Stimulated activated CD8-positive, alpha-beta memory T cell treated with anti-CD3 and anti-CD28 coated beads, Interleukin-15, amount 100 ng/mL, for 48 hours (primary cell): ENCODE measurements around the gene CFAP46.
"Not testable (repeated sequence)": the region's sequence is repeated elsewhere in the genome, so short reads cannot be mapped to it uniquely, and the experiment has no call there.

Experiments used
- DNase-seq, 2 donors: peaks; one replicate each; pipeline ENCODE4 v3.0.0-alpha.2; 2020; ENCODE audit warnings: low read depth in 2 of 2

CFAP46 gene

DNA sequence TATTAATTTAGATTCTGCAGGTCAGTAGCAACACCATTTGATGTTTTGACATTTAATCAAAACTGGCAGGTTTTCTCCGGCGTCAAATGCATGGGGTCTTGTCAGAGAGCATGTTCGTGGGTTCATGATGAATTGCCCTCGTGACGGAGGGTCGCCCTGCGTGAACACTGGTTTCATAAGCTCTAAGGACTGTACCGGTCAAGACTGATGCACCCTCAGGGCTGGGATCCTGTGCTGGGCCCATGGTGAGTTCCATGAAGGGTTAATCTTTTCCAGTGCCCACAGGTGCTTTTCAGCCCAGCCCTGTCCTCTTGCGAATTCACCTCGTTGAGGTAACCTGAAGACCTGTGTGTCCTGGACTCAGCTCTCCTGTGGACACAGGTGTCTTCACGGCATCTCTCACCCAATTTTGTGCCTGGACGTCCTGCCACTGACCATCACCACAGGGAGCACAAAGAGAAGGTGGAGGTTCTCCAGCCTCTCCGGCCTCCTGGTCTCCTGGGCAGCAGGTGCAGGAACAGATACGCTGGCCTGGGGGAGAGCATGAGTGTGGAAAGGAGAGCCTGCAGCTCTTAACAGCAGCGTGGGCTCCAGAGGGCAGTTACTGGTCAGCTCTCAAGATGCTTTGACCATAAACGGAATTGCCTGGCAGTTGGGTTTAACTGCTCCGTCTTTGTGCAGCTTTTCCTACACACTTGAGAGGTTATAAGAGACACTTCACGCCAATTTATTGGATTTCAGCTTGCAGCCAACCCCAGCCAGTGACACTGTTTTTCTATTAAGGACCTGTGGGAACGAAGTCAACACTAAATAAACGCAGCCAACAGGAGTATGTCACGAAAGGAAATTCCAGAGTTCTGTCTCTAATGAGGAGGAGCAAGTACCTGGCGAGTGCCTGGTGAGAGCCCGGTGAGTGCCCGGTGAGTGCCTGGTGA, 37.4 kb upstream of the CFAP46 start:
- DNase-seq: no peak

DNA sequence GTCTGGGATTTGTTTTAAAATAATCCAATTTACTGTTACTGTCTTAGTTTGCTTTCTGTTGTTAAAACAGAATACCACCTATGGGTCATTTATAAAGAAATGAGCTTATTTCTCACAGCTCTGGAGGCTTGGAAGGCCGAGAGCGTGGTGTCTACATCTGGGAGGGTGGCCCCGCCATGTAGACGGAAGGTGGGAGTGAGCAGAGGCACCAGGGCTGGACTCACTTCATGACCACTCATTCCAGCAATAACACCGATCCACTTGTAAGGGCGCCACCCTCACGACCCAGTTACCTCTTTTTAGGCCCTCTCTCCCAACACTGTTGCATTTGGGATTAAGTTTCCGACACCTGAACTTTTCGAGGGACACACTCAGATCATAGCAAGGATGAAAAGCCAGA, 36.2 kb upstream of the CFAP46 start:
- no peak for DNase-seq

DNA sequence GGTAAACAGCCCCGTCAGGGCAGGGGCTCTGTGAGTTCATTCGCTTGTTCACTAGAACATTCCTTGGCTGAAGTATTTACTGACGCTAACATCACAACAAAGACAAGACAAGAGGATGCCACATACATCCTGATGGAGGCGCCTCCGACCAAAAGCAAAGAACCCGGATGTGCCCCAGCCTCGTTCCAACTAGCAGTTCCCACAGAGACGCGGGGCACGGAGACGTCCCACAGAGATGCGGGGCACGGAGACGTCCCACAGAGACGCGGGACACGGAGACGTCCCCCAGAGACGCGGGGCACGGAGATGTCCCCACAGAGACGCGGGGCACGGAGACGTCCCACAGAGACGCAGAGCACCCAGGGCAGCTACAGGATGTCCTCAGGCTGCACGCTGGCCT, 35.4 kb upstream of the CFAP46 start:
- DNase-seq: no peak

DNA sequence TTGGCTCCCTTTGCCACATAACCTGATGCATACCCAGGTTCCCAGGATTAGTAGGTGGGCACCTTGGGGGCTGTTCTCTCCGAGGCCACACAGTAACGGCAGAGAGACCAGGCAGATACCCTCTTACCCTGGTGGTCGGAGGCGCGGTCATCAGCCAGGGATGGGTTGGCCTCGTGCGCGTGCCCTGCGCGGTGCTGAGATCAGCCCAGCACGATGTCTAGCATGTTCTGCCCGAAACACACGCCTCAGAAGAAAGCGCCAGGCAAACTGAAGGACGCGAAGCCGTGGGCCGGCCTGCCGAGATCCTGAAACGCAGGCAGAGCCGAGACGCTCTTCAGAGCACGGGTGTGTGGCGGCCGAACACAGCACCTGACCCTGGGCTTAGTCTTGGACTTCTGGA, 34.7 kb upstream of the CFAP46 start:
- no peak for DNase-seq

DNA sequence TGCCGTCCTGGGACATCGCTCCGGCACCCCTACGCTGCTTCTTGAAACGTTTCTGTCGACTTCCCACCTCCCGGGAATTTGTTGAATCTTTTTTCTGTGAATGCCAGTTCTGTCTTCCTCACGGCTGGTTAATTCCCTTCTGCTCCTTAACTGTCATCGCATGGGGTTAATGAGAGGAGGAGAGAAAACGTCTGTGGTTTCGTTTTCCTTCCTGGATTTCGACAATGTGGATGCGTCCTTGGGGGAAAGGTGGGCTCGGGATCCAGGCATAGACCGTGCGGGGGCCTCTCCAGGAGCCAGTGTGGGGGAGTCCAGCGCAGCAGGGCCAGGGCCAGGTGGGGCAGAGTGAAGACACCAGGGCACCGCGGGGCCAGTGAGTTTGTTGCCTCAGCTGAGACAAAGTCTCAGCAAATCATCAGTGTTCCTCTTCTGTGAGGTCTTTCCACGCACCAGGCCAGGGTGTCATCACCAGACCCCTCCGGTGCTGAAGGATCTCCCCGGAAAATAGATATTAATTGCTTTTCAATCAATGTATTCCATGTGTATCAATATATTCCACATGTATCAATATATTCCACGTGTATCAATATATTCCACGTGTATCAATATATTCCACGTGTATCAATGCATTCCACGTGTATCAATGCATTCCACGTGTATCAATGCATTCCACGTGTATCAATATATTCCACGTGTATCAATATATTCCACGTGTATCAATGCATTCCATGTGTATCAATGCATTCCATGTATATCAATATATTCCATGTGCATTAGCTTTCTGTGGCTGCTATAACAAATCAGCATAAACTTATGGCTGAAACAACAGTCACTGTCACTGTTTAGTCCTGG, 33.7 kb upstream of the CFAP46 start:
- no peak for DNase-seq

DNA sequence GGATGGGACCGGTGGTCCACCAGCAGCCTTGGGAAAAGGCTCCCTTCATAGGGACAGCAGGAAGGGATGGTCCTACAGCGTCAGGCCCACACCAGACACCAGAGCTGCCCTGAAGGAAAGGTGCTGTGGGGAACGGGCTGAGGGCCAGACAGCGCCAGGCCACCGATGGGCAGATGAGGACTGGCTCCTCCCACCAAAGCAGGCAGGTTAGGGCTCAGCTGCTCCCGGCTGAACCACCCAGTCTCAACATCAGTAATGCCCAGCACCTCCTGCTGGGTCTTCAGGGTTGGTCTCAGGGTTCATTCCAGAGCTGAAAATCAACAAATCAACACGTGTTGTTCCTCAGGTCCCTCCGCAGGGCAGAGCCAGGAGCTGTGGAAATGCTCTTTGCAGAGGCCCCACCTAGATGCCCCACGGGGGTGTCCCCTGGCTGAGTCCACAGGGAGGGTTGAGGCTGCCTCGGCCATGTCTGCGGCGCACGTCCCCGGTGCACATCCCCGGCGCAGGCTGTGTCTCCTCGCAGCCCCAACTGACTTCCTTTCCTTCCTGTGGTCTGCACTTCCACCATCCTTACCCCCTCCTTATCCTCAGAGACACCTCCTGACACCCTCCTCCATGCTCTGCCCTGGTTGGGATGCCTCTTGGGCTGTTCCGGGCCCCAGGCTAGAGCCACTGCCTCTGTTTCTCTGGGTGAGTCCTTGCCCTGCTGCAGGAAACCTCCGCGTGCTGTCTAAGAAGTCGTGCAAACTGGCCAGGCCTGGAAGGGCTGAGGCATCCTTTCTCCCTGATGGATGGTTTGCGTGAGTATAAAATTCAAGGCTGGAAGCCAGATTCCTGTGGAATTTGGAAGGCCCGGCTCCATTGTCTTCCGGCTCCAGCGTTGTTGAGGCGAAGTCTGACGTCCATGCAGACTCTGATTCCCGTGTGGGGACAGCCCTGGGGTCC, 32.8 kb upstream of the CFAP46 start:
- no peak for DNase-seq

DNA sequence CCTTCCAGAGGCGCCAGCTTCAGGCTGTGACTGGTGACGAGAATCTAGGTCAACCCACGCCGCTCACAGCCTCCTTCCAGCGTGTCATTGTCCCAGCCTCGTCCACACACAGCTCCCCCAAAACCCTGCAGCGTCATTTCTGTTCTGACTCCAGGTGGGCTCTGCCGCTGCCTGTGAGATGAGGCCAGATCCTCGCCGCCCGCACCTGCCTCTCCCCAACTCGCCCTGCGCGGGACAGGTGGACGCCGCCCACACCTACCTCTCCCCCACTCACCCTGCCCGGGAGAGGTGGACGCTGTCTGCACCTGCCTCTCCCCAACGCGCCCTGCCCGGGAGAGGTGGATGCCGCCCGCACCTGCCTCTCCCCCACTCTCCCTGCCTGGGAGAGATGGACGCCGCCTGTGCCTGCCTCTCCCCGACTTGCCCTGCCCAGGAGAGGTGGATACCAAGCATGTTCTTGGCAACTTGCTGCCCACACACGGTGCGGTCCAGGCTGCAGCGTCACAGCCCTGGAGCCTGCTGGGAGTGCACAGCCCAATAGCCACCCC, 32.0 kb upstream of the CFAP46 start:
- DNase-seq: no peak

DNA sequence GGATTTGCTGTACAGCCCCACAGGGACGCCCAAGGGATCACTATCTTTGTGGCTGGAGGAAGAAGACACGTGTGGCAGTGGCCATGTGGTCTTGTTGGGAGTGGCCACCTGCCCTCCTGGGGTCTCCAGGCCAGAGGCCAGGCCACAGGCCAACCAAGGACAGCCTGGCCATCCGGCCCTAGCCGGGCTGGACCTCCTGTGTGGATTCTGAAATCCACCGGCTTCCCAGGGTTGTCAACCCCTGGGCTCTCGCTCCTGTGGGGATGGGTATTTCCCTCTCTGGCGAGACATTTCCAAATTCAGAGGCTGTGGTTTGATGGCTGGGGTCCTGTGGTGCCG, 31.5 kb upstream of the CFAP46 start:
- DNase-seq: no peak

DNA sequence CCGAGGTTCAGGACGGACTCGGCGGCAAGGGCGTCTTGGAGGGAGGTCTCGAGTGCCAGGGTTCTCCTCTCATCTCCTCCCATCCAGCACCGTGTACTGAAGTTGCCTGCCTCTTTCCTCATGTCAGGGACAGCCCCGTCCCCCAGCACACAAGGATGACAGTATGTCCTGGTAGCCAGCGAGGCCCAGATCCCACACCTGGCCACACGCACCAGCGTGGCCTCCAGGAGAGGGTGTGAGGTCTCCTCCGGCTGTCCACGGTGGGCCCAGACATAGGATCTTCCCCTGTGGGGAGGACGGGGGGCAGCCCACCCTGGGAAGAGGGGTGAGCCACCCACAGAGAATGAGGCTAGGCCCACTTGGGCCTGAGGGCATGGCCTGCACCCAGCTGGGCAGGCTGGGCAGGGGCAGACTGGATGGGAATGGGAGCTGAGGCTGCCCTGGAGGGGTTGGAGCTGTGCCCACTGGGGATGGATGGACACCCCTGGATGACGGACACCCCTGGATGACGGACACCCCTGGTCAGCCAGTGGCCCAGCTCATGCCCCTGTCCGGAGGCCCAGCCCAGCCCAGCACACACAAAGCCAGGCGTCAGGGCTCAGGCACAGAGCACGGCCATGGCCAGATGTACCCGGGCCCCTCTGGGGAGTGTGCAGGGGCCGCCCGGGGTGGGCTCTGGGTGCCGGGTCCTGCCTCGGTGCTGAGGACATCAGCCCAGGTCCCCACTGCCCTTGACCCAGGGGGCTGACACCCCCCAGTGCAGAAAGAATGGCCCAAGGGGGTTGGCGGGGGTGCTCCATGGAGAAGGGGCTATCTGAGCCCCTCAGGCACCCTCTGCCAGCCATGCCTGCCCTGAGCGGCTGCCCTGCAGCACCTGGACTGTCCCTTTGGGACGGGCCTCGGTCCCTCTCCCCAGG, 30.9 kb upstream of the CFAP46 start:
- no peak for DNase-seq

DNA sequence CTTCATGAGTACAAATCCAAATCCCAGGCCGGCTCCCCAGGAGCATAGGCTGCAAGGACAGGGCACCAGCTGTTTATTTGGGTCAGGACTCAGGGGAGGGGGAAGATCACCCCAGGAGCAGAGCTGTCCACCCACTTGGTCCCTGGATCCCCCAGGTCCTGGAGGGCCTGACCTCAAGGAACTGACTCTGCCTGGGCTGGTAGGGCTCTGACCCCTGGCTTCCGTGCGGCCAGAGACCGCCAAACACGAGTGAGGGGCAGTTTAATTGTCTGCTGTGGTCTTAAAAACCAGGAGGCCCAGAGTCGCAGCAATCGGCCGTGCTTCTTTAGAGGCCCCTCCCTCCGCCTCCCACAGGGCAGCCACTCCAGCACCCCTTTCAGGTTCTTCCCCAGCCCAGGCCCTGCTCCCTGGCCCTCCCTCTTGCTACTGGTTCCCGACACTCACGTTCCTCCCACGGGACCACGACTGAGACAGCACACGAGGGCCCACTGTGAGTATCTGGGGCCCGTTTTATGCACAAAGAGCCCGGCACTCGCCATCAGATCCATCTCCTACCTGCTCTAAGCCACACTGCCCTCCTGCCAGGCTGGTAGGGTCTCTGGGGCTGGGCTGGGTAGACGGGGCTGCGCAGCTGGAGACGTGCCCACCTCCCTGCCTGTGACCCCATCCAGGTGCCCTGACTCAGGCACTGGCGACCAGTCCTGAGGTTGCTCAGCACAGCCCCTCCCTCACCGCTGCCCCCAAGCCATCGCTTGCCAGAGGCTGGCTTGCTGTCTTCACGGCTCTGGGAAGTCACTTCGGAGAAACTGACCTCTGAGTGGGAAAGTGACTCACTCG, 30.0 kb upstream of the CFAP46 start:
- DNase-seq: no peak

DNA sequence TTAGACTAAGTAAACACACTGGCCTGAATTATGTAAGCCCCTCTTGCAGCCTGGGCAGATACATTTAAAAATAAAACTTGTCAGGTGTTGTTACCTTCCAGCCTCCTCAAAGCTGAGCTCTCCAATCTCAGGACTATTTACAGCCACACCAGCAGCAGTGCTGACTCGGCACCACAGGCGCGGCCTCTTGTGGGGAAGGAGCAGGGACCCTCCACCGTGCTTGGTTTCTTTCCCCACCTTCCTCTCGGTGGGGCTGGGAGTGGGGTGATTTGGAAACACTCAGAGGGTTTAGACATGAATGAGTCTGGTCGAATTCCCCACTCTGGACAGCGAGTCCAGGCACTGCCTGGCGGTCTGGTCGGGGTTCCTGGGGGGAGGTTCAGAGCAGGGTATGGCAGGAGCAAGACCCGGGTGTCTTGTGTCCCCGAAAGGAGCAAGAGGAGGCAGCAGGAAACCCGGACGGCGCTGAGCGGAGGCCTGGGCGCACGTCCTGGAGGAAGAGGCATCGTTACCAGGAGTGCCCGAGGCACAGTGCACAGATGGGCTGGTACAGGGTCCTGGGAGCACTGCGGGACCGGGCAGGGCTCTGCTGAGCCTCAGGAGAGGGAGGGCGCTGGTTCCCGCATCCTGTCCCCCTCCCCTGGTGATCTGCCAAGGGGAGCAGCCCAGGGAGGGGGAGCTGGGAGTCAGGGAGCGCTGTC, 29.2 kb upstream of the CFAP46 start:
- no peak for DNase-seq

DNA sequence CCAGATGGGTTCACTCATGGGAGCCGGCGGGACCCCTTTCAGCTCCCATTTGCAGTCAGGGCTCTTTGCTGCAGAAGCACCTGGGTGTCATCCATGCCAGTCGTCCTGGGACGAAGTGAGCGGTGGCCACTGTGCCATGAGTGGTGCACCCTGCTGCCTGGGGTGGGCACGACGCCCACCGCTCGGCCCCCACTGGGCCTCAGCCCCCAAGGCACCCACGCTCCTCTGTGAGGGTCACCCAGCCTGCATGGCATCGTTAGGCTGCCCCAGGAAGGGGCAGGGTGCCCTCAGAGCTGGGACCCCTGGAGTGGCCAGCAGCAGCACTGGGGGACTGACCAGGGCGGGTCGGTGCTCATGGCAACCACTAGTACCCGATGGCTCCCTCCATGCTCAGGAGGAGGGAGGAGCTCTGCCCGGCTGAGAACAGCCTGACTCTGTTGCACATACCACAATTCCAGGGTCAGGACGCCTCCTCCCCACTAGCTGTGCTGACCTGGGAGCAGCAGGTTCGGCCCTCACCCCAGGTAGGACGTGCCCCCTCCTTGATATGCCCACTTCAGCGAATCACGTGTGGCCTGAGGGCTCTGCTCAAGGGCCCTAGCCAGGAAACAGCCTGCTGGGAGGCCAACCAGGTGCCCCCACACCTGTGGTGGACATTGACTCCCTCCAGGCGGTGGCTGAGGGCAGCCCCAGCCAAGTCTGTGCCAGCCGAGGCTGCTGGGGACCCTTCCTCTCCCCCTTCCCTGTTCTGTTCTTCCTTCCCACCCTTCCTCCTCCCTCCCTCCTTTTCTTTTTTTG, 28.5 kb upstream of the CFAP46 start:
- DNase-seq: no peak

DNA sequence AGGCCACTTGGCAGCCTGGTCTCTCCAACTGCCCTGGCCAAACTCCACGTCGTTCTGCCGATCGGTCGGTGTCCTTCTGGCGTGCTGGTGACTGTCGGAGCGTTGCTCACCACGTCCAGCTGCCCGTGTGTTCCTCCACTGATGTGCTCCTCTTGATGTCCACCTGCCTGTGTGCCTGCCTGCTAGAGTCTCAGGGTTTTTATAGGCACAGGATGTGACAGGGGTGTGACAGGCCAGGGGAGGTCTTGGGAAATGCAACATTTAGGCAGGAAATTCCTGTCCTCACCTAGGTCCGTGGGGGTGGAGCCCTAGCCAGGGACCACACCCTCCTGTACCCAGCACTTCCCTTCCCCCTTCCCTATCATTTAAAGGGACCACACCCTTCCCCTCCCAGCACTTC, 25.2 kb upstream of the CFAP46 start:
- DNase-seq: no peak

DNA sequence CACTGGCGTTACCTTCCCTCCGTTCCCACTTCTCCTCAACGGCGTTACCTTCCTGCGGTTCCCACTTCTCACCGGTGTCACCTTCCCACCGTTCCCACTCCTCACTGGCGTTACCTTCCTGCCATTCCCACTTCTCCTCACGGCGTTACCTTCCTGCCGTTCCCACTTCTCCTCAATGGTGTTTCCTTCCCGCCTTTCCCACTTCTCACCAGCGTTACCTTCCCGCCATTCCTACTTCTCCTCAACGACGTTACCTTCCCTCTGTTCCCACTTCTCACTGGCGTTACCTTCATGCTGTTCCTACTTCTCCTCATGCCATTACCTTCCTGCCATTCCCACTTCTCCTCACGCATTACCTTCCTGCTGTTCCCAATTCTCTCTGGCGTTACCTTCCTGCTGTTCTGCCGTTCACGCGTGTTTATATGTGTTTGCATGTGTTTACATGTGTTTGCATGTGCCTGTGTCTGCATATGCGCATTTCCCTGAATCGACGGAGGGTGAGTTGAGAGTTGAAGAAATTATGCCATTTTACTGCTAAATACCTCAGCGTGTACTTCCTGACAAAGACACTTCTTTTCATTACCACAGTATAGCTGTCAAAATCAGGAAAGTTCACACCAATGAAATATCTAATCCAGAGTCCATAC, 23.2 kb upstream of the CFAP46 start:
- DNase-seq: no peak

DNA sequence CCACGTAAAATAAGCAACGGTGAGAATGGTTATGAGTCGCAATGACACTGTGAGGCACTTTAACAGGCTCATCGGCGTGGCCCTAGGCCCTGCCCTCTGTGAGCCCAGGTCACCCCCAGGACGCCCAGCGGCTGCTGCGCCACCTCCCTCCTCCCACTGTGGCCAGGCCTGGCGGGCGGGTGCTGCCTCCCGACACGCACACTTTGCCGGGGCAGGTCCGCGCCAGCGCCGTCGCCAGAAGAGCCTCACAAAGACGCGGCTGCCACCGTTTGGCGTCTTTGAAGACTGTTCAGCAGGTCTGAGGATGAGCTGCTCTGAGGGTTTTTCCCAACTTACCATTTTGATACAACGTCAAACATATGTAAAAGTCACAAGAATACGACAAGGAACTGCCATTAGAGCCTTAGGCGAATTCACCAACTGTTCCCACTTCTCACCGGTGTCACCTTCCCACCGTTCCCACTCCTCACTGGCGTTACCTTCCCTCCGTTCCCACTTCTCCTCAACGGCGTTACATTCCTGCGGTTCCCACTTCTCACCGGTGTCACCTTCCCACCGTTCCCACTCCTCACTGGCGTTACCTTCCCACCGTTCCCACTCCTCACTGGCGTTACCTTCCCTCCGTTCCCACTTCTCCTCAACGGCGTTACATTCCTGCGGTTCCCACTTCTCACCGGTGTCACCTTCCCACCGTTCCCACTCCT, 22.5 kb upstream of the CFAP46 start:
- not testable (repeated sequence) for DNase-seq

DNA sequence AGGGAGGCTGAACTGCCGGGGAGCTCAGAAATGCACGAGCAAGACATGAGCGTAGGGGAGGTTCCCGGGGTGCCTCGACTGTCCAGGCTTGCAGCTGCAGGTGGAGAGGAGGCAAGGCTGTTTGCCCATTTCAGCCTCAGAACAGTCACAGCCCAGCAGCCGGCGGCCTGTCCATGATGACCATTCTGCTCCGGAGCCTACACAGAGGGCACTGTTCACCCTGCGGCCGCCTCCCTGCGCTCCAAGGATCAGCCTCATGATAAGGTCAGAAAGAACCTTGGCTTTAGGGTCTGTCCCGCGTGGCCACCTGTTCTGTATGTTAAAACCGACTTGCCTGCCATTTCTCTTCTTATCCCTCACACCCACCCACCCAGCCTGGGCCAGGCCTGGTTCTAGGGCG, 21.9 kb upstream of the CFAP46 start:
- no peak for DNase-seq

DNA sequence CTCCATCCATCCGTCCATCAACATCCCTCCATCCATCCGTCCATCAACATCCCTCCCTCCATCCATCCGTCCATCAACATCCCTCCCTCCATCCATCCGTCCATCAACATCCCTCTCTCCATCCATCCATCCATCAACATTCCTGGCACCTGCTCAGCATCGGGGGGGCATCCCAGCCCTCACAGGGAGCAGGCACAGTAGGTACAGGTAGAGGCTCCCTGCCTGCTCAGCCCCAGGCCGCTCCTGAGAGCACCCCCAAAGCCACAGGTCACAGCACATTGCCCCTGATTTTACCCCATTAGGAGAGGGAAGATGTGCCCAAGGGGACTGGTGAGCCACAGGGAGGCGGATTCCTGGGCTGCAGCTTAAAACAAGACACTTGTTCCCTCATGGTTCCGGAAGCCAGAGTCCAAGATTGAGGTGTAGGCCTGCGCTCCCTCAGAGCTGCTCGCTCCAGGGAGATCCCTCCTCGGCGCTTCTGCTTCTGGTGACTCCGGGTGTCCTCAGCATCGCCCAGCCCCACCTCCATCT, 21.1 kb upstream of the CFAP46 start:
- DNase-seq: no peak
